Fibroblast of skin of back (primary cell): ENCODE data around the gene TALDO1.
A peak's percentile ranks its signal among the peaks of the same experiment; 100 is the strongest.

Source experiments
- DNase-seq: peaks from one replicate; pipeline ENCODE4 v3.0.0-alpha.2; 2013

TALDO1 gene

GRCh38 chr11:788953-789940 is 42.0 kb downstream of the TALDO1 start:
- DNase-seq = no peak

GRCh38 chr11:789943-790342 is 42.7 kb downstream of the TALDO1 start, which contains the start of gene CEND1:
Gene CEND1 (minus strand): TSS chr11:790090. CDS start chr11:788576, 1,514 bp downstream.
- peak; percentile 49 for DNase-seq

DNA sequence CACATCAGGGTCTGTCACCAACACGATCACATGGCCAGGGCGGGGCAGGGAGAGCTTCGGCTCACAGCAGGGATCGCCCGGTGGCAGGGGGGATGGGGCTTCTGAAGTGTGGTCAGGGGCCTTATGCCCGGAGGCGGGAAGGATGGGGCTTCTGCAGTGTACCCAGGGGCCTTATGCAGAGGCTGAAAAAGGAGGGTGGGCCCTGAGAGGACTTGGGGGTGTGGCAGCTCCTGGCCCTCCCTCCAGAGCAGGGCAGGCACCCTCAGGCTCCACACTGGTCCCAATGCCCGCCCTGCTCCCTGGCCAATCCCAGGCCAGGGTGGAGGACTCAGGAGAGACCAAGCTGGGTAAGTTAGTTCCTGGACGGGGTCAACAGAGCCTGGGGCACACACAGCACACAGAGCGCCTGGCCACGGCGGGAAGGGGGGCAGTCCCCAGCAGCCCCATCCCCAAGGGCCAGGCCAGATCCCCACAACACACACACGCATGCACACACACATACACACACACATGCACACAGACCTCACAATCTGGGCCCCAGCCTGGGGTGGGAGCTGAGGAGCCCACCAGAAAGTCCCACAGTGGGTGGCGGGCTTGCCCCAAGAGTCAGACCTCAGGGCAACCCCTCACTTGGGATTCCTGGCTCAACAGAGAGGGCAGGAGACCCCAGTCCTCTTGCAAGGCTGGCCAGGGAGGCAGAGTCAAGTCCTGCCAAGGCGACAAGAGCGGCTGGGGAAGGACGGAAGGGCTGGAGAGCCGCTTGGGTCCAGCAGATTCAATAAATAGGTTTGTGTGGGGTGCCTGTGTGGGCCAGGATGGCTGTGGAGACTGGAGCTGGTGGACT is 43.7 kb downstream of the TALDO1 start:
- peak; percentile 26 for DNase-seq

- no peak for DNase-seq
Measured at GRCh38 chr11:791658-792534, 44.6 kb downstream of the TALDO1 start.

GRCh38 chr11:792535-792821 is 45.2 kb downstream of the TALDO1 start:
- DNase-seq = no peak

DNA sequence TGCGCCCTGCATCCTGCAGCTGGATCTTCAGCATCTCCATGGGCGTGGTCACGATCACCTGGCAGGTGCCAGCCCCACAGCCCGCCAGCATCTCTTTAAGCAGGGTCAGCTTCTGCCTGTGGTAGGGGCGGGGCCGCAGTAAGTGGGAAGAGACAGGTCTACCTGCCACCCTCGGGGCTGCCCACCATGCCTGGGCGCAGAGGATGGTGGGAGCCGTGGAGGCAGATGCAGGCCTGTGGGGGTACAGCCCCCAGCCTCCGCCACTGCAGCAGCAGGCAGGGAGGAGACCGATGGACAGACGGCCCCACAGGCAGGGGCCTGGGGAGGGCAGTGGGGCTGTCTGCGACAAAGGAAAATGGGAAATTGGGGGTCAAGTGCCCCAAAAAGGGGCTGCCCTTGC is 45.6 kb downstream of the TALDO1 start:
- no peak for DNase-seq

DNA sequence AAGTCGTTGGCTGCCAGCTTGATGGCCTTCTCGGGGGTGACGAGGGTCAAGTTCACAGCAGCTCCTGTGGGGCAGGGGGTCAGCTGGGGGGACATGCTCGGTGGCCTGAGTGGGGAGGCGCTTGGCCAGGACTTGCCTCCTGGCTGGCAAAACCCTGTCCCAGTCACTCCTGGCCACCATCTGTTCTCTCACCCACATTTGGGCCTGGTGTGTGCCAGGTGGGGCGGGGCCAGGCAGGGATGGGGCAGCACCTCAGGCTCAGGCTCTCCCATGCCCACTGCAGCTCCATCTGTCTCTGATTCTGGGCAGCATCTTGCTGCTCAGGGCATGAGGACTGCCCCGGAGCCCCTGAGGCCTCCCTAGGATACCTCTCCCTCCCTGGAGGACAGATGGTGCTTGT is 46.3 kb downstream of the TALDO1 start:
- no peak for DNase-seq

DNA sequence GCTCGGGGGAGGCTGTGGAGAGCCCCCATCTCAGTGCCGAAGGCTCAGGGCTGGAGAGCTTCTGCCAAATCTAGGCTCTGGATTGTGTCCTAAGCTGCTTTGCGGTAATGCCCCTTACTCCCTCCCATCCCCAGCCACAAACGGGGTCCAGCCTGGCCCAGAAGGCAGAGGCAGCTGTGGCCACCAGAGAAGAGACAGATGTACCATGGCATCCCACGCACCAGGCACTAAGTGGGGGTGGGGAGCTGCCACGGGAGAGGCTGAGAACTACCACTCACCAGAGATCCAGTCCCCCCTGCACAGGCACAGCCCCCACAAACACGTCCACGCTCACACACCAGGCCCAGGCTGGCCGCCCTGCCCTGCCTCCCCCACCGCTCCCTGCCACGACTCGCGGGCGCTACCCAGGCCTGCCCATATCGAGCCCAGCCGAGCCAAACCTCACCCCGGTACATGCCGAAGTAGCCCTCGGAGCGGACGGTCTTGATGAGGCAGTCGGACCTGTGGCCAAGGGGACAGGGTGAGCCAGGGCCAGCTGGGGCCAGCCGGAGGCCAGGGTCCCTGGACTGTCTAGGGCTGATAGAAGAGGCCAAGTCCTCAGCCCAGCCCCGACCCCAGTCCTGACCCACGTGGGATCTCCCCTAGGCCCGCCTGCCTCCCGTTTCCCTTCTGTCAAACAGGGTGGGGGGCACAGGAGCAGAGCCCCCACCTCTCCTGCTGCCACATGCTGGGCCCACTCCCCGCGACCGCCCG is 46.9 kb downstream of the TALDO1 start:
- no peak for DNase-seq

- no peak for DNase-seq
Measured at GRCh38 chr11:794766-795633, 47.7 kb downstream of the TALDO1 start.

DNA sequence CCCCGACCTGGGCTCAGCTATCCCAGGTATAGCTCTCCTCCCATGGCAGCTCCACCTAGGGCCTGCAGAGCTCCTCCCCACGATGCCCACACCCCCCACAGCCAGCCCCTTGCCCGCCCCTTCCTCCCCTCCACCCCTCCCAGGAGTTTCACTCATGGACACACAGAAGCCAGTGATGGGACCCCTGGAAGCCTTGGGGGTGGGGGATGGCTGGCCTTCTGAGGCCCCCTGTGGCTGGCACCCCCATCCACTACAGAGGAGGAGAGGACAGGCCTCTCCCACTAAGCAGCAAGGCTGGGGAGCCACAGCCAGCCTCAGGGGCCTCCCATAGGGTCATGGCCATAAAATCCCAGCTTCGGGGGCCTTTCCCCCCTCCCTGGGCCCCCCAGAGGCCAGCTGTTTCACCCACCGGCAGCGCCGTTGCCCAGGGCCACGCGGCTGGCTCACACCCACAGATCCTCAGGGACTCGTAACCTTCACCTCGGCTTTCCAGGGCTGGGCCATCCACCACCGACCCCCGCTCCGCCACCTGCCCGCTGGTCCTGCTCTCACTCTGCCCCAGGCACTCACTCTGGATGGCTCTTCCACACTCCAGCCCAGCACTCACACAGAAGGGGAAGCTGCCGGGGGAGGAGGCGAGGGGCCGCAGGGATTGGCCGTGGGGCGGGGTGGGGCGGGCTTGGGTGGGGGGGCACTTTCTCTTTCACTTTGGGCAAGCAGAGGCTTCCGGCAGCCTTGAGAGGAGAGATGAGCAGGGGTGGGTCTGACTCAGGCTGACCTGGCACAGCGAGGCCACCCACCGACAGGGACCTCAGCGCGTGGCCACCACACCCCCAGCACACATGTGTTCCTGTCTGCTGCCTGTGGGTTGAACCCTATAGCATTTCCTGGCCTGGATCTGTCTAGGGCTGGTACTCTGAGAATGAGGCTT is 48.6 kb downstream of the TALDO1 start:
- DNase-seq = peak; percentile 93

- no peak for DNase-seq
Measured at GRCh38 chr11:796565-797295, 49.5 kb downstream of the TALDO1 start.

DNA sequence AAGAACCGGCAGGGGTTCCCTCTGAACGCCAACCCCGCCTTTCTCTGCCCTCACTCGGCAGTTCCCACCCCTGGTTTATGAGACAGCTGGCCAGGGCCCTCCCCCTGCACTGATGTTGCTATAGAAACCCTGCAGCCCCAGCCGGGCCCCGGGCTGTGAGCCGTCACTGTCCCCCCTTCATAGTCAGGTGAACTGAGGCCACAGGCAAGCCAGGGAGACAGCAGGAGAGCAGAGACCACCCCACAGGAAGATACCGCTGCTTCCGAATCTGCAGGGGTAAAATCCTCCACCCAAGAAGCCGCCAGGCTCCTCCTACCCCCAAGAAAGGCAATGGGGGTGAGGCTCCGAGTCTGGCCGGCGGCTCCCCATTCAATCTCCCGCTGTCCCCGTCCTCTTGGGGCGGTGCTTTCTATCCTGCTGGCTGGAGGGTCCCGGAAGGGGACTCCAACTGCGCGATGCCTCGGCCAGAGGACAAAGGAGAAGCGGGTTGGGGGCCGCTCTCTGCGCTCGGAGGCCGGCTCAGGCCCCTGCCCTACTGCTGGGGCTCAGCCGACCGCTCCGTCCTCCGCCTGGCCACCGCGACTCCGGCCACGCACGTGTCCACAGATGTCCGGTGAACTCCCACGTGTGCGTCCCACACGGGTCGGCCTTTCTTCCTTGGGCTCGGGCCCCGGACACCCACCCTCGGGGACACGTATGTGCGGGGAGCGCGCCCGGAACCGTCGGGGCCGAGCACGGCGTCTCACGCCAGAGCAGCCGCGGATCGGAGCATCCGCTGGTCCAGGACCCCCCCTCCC is 50.2 kb downstream of the TALDO1 start:
- peak; percentile 88 for DNase-seq

GRCh38 chr11:798093-798713 is 50.9 kb downstream of the TALDO1 start, which contains the start of gene SLC25A22:
Gene SLC25A22 (minus strand): TSS chr11:798281. CDS start chr11:795006, 3,275 bp downstream.
- DNase-seq = peak; percentile 77

GRCh38 chr11:799641-800316 is 52.5 kb downstream of the TALDO1 start:
- DNase-seq = no peak

- no peak for DNase-seq
Measured at GRCh38 chr11:800473-800872, 53.2 kb downstream of the TALDO1 start.

DNA sequence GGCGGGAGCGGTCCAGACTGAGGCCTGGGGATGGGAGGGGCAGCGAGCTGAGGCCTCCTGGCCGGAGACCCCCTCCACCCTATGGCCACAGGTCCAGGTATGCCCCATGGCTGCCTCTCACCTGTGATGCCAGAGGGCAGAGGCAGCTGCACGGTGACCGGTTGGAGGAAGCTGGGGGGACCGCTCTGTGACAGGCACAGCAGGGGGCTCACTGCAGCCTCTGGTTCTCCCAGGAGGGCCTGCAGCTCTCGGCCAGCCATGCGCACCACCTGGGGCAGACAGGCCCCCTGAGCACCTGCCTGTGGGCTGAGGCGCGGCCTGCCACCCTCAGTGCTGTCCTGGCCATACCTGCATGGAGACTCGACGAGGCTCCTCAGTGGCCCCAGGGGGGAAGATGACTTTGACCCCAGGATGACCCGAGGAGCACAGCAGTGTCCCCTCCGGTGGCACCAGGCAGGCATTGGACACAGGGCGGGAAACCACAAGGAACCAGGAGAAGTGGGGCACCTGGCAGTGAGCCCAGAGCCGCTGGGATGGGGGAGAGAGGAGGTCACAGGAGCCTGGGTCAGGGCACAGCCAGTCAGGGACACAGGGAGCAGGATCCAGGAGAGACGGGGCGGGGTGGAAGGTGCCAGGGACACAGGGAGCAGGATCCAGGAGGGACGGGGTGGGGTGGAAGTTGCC is 54.0 kb downstream of the TALDO1 start:
- no peak for DNase-seq
